Spleen (tissue), 7 donors: ENCODE data around the gene PRKCB.

Source experiments
- POLR2A ChIP-seq, 3 donors: fragments of 450-650 bp; IDR thresholded peaks; one replicate each; pipeline ENCODE4 v1.5.1; 2017; ENCODE audit warnings: antibody characterized with exemption in 3 of 3, mild to moderate bottlenecking in 1 of 3
- POLR2AphosphoS5 ChIP-seq, 3 donors: sonication (generic); formaldehyde crosslinking; IDR thresholded peaks; one replicate each; pipeline ENCODE4 v1.5.1; 2017; ENCODE audit warnings: antibody characterized with exemption in 3 of 3
- TF ChIP-seq, protein P1 (sequence below), 11 experiments: fragments of 200-600 bp in 7 of 11; fragments of 450-650 bp in 4 of 11; sonication (generic) in 4 of 11; IDR thresholded peaks in 8 of 11; conservative IDR thresholded peaks in 3 of 11; 1 replicate in 7 of 11; 2 replicates in 4 of 11; pipeline versions ENCODE4 v1.4.0 to v1.8.0; 2016 to 2021; ENCODE audit warnings: antibody characterized with exemption in 11 of 11, inconsistent platforms in 4 of 11, mild to moderate bottlenecking in 1 of 11
- donor health status: DM: no; HTN: no; CAD: no; lungs with moderate emphysema.
- donor health status: DM: no; HTN: no; CAD: no.
- donor health status: DM: no; HTN: no; CAD: no.

DNA sequence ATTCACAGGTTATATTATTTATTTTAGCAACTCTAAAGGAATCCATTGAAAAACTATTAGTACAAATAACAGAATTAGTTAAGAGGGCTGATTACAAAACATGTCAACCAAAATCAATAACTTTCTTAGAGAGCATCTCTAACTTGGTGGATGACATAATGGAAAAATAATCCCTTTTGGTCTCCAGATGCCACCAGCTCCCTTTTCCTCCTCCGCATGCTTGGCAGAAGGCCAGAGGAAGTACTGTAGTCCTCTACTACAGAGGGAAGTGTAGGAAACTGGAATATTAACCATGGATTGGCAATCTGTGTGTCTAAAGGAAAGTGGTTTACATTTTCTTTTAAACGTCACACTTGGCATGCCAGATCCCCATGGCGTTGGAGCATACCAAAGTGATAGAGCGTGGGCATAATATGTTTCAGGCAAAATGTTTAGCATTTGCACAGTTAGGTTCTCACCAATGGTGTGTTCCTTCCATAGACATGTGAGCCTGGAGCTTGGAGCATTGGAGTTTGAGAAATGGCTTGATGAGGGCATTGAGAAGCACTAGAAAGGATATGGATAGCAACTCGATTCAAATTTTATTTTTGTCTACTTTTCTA lies 106.3 kb downstream of the PRKCB start:
- TF ChIP-seq POLR2A (IDR thresholded peaks at IDR 0.05) (no peak), POLR2AphosphoS5 (IDR thresholded peaks at IDR 0.05) (peak in 1 of 3 donors; percentile 6)
- TF ChIP-seq, protein P1, sequence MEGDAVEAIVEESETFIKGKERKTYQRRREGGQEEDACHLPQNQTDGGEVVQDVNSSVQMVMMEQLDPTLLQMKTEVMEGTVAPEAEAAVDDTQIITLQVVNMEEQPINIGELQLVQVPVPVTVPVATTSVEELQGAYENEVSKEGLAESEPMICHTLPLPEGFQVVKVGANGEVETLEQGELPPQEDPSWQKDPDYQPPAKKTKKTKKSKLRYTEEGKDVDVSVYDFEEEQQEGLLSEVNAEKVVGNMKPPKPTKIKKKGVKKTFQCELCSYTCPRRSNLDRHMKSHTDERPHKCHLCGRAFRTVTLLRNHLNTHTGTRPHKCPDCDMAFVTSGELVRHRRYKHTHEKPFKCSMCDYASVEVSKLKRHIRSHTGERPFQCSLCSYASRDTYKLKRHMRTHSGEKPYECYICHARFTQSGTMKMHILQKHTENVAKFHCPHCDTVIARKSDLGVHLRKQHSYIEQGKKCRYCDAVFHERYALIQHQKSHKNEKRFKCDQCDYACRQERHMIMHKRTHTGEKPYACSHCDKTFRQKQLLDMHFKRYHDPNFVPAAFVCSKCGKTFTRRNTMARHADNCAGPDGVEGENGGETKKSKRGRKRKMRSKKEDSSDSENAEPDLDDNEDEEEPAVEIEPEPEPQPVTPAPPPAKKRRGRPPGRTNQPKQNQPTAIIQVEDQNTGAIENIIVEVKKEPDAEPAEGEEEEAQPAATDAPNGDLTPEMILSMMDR (IDR thresholded peaks at IDR 0.05 in 8 of 11, conservative IDR thresholded peaks at IDR 0.05 in 3 of 11): no peak
